Gastroesophageal sphincter (tissue), 3 donors: Measurements from ENCODE around the gene ICA1L.

Experiments
- CTCF ChIP-seq, 4 experiments: fragments of 200-600 bp in 2 of 4; fragments of 450-650 bp in 2 of 4; sonication (generic) in 1 of 4; IDR thresholded peaks; one replicate each; pipeline ENCODE4 v1.5.1; 2017 to 2019; ENCODE audit warnings: antibody characterized with exemption in 4 of 4, mild to moderate bottlenecking in 2 of 4, moderate library complexity in 2 of 4
- EP300 ChIP-seq: sonication (generic); formaldehyde crosslinking; IDR thresholded peaks from one replicate; pipeline ENCODE4 v1.6.1; 2017; ENCODE audit warnings: antibody characterized with exemption, mild to moderate bottlenecking
- POLR2A ChIP-seq, 2 donors: fragments of 450-650 bp; IDR thresholded peaks; one replicate each; pipeline ENCODE4 v1.6.1; 2017; ENCODE audit warnings: antibody characterized with exemption in 2 of 2, mild to moderate bottlenecking in 2 of 2, moderate library complexity in 1 of 2
- POLR2AphosphoS5 ChIP-seq: sonication (generic); formaldehyde crosslinking; IDR thresholded peaks from one replicate; pipeline ENCODE4 v1.6.1; 2017; ENCODE audit warnings: antibody characterized with exemption

GRCh38 chr2:202911512-202912341 lies 40.2 kb upstream of the ICA1L start, which contains the start of the genes CARF and WDR12:
- peak in 2 of 4 experiments; percentile 12 to 16 for TF ChIP-seq CTCF (IDR thresholded peaks at IDR 0.05)
- TF ChIP-seq POLR2A (IDR thresholded peaks at IDR 0.05), result peak in 1 of 2 donors; percentile 42
- TF ChIP-seq POLR2AphosphoS5, result peak; percentile 73
- no peak for TF ChIP-seq EP300
